Right renal pelvis (tissue), 4 donors: ENCODE data around the gene MTTP. TPM values are rescaled to one million over a fixed set of nuclear protein-coding genes. Genes with fewer than 3 reads are reported as not detected.

Experiments
- DNase-seq, 4 donors: peaks; one replicate each; pipeline ENCODE4 v3.0.0-alpha.2; 2013; ENCODE audit warnings: low read depth in 4 of 4, low spot score in 3 of 4, missing footprints in 1 of 4
- polyA plus RNA-seq, 4 donors: library from polyadenylated mRNA; unstranded; fragments of 120-200 nt; gene quantifications; one replicate each; pipeline ENCODE4 v1.2.1, GENCODE V29; 2013; ENCODE audit not compliant: insufficient read length in 4 of 4

Gene MTTP
- polyA plus RNA-seq, 4 donors: 8.6 to 17.4 (median 10.1) TPM

DNA sequence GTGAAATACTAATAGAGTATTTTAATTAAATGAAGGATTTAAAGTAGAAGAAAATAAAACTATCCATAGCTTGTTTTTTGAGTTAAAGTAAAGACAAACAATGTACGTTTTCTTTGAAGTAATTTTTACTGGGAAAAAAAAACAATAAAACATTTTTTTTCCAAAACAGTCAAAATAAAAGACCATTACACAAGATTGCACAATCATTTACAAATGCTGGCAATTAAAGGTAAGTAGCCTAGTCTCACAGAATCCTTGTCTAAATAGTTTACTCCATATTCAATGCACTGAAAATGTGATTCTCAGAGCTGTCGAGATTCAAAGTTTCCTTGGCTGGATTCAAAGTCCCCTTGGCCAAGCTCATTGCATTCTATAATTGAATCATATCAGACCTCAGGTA lies 61.8 kb downstream of the MTTP start:
- DNase-seq: no peak

DNA sequence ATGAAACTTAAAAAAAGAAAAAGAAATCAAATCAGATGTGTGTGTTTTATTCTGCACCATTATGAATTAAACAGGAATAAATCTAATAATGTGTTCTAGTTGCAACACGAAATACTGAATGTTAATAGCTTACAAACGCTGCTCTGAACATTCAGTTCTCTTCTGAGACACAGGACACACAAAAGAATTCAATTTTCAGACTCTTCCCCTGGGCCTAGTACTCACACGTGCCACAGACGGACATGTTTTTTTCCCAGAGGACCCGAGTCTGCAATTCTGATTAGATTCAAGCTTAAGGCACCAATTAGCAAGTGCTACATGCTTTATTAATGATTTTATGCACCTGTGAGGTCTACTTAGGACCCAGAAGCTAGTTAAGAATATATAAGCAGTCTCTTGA lies 62.5 kb downstream of the MTTP start:
- DNase-seq: no peak

DNA sequence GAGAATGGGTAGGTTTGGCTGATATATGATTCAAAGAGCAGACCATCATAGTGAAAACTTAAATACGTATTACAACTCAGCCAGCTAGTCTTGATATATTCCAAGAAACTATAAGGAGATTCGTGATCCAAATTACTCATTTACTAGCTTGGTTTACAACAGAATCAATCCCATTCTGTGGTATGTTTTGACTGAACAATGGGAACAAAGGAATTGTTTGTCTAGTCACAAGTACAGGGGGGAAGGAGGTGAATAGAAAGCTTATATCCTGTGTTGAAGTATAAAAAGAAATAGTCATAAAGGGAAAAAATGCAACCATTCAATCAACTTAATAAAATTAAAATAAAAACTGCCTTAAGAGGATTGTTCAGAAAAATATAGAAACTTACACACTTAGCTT lies 66.1 kb downstream of the MTTP start:
- no peak for DNase-seq

DNA sequence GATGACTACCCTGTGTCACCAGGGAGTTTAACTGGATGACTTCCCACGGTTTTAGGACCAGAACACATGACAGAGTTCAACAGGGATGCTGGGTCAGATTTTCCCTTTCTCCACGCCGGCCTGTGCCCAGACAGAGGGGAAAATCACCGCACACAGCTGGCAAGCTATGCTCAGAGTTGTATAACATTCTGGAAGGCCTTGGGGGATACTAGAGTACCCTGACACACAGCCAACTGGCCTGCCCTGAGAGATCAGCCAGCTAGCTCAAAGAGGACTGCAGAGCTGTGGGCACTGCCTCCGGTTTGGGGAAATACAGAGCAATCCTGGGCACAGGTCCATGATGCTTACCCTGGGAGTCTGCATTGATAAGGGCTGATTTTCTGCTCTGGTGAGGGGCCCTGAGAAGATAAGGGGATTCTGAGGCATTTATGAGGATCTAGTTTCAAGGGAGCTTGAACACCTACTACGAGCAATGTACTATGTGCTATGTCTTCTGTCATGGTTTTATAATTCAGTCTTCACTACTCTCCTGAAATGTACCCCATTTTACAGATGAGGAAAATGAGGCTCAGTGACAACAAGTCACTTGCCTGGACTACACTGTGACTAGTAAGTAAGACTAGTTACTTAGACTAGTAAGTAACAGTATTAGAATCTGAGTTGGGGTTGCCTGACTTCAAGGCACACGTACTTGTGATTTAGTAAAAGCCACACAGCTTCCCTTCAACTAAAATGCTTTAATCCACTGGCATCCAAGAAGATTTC lies 68.3 kb downstream of the MTTP start:
- no peak for DNase-seq

DNA sequence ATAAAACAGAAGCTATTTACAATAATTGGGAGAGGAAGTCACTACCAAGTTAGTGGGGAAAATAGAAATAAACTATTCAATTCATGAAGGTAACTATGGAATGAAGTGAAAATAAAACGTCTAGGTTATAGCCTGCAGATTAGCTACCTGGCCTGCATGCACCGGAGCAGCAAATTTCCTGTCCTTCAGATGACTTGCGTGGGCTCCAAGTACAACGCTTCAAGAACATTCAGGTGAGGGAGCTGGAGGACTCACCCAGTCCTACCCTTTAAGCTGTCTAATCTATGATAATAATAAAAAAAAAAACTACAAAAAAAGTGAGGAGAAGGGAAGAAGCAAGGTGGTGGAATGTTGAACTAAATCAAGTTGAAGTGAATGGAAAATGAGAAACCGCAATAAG lies 69.8 kb downstream of the MTTP start:
- no peak for DNase-seq

DNA sequence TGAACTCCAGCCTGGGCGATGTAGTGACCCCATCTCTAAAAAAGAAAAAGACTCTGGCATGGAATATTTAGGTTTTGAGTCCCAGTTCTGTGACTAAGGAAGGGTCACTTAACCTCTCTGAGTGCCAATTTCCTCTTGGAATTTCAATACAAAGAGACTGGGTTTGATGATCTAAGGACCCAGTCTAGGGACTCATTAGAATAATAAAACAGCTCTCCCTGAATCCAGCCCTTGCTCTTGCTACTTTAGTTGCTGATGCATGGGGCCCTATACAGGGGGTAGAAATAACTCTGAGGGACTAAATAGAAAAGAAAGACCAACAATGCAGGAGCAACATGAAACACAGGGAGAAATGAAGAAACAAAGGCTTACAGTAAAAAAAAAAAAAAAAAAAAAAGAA lies 70.4 kb downstream of the MTTP start:
- no peak for DNase-seq

DNA sequence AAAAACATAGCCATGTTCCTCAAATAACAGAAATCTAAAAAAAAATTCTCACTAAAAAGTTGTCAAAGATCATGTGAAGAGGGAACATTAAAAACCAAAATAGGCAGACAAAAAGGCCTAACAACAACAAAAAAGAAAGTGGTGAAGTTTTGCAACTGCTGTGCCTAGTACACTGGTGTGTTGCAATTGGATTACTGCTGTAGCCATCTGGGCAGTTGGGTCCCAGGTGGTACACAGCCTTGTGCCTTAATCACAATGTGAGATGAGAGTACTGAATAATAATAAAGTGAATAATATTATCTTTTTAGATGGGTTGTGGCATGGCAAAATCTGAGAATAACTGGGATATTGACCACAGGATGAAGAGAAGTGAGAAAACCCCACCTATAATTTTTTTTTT lies 71.0 kb downstream of the MTTP start:
- DNase-seq: no peak

DNA sequence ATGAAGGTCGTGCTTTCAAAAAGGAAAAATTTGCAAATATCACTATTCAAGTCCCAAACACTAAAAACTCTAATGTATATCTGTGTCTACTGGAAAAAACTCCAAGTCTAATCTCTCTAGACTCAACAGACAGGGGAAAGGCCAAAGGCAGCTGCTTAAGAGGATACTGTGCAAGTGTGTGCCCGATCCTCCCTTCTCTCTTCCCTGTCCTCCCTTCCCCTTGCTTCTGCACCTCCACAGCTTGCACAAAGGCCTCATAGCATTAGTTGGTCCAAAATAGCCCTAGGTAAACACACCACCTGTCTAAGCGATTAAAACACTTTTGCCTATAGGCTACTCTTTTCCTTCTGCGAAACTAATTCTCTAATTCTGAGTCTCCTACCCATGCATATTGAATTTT lies 72.4 kb downstream of the MTTP start:
- no peak for DNase-seq

DNA sequence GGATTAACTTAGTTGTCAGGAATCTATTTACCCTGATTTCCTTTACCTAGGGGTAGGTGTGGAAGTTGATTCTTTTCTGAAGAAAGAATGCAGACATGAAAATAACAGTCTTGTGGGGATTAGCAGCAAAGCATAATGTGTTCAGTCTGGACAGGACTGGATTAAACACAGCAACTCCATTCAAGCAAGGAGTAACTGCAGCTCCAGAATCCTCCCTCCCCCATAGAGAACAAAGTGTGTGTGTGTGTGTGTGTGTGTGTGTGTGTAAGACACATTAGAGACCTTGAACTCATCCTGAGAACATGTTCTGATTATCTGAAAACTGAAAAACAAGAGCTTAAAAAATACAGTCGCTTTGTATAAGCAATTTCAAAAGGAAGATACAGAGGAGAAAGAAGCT lies 73.7 kb downstream of the MTTP start:
- peak in 2 of 4 donors; percentile 29 to 45 for DNase-seq

DNA sequence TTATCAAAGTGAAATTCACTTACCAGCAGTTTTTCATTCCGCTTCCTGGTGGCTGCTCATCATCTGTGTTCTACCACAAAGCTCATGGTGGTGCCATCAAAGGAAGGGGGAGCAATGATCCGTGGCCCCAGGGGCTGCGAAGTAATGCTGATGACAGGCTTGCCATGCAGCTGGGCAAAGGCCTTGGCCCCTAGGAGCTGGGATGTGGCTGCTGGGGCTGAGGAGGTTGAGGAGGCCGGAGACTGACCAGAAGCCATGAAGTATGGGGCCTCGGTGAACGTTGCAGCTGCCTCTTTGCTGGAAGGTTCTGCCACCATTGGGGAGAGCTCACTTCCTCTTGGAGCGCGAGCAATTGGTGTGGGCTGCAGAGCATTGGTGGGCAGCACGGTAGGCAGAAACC lies 74.6 kb downstream of the MTTP start:
- DNase-seq: no peak

DNA sequence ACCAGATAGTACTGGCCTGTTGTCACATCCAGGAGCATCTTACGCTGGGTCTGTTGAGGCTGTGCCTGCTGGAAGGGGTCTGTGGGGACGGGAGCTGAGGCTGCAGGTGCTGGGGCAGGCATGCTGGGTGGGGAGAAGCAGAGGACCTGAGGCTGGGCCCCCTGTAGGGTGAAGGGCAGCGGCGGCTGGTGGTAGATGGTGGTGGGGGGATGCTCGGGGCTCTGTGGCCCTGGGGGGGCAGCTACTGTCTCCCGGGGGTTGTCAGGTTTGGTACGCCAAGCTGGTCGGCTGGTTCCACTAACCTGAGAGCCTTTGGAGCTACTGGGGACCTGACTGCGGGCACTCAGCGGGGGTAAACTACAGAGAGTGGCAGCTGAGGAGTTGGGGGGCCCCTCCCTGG lies 75.2 kb downstream of the MTTP start:
- no peak for DNase-seq

DNA sequence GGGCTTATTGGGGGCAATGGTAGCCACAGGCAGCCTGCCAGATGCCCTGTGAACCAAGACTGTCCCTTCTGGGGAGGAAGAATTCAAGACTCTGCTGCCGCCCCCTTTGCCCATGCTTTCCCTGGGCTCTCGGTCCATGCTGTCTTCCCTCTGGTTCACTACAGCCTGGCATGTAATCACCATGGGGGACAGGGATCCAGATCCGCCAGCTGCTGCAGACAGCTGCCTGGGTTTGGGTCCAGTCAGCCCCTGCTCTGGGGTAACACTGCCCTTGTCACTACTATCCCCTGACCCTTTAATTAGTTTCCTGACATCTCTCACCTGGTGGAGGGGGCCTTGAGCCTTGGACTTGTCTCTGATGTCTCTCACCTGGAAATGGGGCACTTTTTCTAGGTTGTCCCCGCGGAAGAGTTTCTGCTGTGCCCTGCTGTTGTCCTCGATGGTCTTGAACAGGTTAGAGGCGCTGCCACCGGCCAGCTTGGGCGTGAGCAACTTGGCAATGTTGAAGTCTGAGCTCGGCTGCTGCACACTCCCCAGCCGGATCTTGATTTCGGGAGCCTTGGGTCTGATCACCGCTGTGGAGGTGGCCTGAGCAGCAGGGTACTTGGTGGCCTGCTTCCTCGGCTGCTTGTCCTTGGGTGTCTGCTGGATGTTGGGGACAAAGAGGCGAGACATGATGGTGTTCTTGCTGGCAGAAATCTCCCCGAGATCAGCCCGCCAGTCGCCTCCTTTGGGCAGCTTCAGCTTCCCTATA lies 76.6 kb downstream of the MTTP start:
- no peak for DNase-seq

DNA sequence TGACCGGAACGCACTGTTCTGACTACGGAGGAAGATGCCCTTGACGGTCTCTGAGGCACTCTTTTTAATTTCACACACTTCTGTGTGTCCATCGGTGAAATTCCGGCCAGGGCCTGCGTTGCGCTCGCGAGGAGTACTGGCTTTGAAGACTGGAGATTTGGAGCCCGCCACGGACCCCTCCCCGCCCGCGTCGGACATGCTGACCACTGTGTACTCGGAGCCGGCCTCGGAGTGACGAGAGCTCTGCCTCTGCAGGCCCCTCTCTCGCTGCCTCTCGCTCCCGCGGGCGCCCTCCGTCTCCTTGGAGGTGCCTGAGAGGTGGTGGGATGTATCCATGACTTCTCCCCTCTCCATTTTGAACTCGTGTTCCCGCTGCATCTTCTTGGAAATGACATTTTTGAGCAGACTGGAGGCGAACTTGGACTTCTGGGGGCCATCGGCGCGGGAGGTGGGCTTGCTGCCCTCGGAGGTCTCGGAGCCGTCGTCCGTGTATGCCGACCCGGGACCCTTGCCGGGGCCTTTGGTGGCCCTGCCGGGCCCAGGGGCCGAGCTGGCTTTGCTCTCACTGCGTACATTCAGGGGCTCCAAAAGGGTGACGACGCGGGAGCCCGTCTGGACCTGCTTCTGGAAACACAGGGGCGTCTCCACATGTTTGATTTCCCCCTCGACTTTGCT lies 77.3 kb downstream of the MTTP start:
- no peak for DNase-seq

DNA sequence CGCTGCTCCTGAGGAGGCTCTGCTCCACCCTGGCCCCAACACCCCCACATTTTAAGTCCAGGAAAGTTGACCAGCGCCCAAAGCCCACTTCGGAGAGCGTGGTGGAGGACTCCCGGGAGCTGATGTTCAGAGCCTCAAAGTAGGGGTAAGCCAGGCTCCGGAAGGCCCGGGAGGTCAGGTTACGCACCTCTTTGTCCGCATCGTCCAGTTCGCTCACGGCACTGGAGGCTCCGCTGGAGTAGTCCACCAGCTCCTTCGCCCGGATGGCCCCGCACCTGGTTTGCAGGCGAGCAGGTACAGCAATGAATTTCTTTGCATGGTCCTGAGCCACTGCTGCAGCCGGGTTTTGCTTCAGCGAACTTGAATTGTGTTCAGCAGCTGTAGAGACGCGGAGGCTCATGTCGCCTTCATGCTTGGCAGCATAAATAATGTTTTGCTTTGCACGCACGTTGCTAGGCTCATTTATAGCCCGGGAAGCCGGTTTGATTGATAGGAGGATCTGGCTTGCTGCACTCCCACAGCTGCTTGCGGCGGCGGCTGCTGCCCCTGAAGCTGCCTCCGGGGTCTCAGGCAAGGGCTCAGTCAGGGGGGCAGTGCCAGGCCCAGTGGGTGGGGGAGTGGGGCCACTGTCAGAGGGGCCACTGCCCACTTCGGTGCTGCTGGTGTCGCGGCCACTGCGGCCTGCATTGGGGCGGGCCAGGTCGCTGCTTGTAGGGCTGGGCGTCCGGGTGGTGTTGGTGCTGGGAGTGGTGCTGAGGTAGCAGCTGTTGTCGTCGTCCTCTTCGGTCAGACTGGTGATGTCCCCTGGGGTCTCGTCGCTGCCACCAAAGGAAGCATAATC lies 78.2 kb downstream of the MTTP start:
- DNase-seq: peak in 3 of 4 donors; percentile 58 to 76 (median 71)

DNA sequence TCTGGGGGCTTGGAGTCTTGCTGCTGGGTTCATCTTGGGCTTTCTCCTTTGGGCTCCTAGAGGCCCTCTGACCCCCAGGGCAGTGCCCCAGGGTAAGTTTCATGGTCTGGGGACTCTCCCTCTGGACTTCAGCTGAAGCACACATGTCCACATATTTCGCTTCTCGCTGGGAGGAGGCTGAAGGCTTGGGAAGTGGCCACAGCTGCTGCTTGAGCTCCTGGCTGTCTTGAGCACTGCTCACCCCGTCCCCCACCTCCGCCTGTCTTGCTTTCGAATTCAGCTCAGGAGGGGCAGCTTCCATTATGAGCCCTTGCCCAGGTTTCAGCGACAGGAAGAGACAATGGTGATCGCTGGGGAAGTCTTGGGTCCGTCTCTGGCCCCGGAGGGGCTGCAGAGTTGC lies 79.3 kb downstream of the MTTP start:
- no peak for DNase-seq

DNA sequence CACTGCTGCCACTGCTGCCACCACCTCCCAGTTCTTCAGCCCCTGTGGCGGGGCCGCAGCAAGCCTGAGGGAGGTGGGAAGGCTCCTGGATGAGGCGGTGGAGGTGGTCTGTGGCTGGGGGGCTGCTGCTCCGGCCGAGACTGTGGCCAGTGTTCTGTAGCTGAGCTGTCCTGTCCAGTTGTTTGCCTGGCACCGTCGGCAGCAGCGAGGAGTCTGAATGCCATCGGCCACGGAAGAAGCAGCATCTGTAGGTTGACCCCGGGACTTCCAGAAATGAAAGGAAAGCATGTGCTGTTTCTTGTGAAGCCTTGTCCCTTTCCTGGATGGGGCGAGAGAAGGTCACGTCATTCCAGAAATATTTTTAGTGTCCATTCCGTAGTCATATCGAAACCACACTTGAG lies 79.7 kb downstream of the MTTP start:
- DNase-seq: no peak

DNA sequence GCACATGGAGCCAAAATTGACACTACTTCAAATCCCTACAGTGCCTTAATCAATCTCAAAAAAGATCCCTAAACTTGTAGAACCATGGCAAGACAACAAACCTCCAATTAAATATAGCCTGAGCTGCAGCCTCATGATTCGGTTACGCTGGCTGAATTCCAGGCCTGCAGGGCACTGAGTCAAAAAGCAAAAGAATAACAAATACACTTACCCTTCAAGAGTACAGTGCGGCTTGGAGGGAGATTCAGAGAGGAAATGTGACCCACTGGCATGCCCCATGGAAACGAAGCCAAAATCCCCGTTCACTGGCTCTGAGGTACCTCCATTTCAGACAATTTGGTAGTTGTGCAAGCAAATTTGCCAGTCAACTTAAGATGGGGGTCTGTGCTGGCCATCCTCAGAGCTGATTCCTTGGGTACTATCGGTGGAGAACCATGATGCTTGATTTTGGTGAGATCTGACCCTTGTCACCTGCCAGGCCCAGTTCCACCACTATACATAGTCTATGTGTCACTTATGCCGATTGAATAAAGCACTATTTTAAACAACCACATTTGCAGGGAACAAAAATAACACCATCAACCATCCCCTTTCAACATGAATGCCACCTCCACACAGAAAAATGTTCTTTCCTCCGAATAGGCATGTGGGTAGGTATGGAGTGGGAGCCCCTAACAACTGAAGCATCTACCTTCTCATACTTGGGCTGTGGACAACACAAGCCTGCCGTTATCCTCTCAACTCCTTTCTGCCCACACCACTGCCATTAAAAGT lies 80.9 kb downstream of the MTTP start:
- DNase-seq: no peak

DNA sequence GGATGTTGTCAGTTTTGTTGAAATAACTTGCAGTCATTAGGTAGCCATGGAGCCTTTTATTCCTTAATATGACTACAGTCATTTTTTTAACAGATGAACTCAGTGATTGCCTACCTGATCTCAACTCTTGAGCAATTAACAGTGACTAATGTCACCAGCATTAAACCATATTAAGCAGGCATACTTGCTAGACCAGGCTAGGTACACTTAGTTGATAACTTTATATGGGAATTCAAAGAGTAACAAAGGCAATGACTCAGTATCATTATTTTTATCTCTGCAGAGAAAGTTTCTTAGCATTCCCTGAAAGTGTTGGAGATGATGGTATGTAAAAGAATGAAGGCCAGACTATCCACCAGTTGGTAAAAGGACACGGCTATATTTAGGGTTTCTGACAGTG lies 83.2 kb downstream of the MTTP start, which contains the start of gene C4orf54:
C4orf54 (minus strand) TSS at position 31 of the 400 bp plus-strand sequence. CDS start 3,180 bp downstream, outside the sequence.
- DNase-seq: no peak

DNA sequence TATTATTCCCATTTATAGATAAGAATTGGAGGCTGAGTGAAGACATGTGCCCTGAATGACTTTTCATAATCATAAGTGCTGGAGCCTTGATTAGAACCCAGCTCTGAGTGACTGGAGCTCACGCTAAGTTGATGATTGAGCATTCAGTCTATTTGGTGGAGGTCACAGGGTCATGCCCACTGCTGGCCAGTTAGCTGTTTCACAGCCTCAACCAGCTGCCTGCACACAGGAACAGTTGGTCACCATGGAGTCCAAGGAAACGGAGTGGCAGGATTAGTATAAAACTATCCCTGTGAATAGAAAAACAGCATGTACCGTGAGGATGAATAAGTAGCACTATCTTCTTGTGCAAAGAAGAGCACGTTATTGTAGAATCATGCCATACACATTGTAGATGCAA lies 84.0 kb downstream of the MTTP start:
- DNase-seq: no peak

DNA sequence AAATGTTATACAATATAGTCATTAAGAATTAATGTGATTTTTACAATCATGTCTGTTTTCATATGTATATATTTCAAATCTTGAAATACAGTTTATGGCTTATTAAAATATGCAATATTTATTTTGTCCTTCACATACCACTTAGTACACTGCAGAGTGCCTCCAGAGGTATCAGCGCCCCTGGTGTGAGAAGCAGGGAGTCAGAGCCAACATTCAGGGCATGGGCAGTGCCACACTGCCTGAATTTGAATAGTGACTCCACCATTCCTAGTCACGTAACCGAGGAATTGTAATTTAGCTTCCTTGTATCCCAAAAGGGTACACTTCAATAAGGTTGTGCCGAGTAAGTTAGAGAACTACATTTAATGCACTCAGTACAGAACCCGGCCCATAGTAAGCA lies 87.3 kb downstream of the MTTP start:
- no peak for DNase-seq
